Stimulated activated CD4-positive, alpha-beta T cell treated with anti-CD3 and anti-CD28 coated beads, Interleukin-15, amount 100 ng/mL, for 1 hour (primary cell): Measurements from ENCODE around the gene DPYSL4.
"Not testable (repeated sequence)": the region's sequence is repeated elsewhere in the genome, so short reads cannot be mapped to it uniquely, and the experiment has no call there.

ENCODE experiments used
- DNase-seq, 2 donors: peaks; one replicate each; pipeline ENCODE4 v3.0.0-alpha.2; 2020; ENCODE audit warnings: low read depth in 1 of 2, low spot score in 1 of 2

The DPYSL4 gene

GRCh38 chr10:132206377-132206745 is 19.6 kb downstream of the DPYSL4 start:
- no peak for DNase-seq

- DNase-seq: no peak
These were observed 20.2 kb downstream of the DPYSL4 start for GRCh38 chr10:132206806-132207535.

GRCh38 chr10:132207536-132208461 is 21.1 kb downstream of the DPYSL4 start:
- DNase-seq: no peak

- no peak for DNase-seq
These were observed 21.8 kb downstream of the DPYSL4 start for GRCh38 chr10:132208462-132209050.

- DNase-seq: no peak
These were observed 22.4 kb downstream of the DPYSL4 start for GRCh38 chr10:132209130-132209529.

- no peak for DNase-seq
These were observed 23.3 kb downstream of the DPYSL4 start for GRCh38 chr10:132209978-132210530.

GRCh38 chr10:132210766-132211165 is 24.0 kb downstream of the DPYSL4 start:
- DNase-seq: no peak

- DNase-seq: no peak
These were observed 24.5 kb downstream of the DPYSL4 start for GRCh38 chr10:132211246-132211645.

- DNase-seq: no peak
These were observed 26.1 kb downstream of the DPYSL4 start for GRCh38 chr10:132212816-132213215.

- DNase-seq: no peak
These were observed 27.2 kb downstream of the DPYSL4 start for GRCh38 chr10:132213917-132214316.

GRCh38 chr10:132216441-132216840 is 29.7 kb downstream of the DPYSL4 start:
- not testable (repeated sequence) for DNase-seq

- DNase-seq: no peak
These were observed 32.7 kb downstream of the DPYSL4 start for GRCh38 chr10:132219486-132219885.

- DNase-seq: no peak
These were observed 33.3 kb downstream of the DPYSL4 start for GRCh38 chr10:132220061-132220460.

- not testable (repeated sequence) for DNase-seq
These were observed 34.2 kb downstream of the DPYSL4 start for GRCh38 chr10:132220996-132221395.

- no peak for DNase-seq
These were observed 36.0 kb downstream of the DPYSL4 start for GRCh38 chr10:132222726-132223125.

- peak; percentile 16 to 53 for DNase-seq
These were observed 36.4 kb downstream of the DPYSL4 start for GRCh38 chr10:132223156-132223590.

- DNase-seq: no peak
These were observed 37.0 kb downstream of the DPYSL4 start for GRCh38 chr10:132223611-132224342.

- DNase-seq: no peak
These were observed 37.8 kb downstream of the DPYSL4 start for GRCh38 chr10:132224343-132225072.

GRCh38 chr10:132225073-132225848 is 38.5 kb downstream of the DPYSL4 start:
- DNase-seq: no peak
